ENCODE results near the gene LARGE1. TPM values are rescaled to one million over a fixed set of nuclear protein-coding genes. Genes with fewer than 3 reads are reported as not detected.

Gene LARGE1
- total and polyA plus RNA-seq, 4 experiments from 2014 or later = 0.06 to 1.1 (median 1.0) TPM; not detected in 1

DNA sequence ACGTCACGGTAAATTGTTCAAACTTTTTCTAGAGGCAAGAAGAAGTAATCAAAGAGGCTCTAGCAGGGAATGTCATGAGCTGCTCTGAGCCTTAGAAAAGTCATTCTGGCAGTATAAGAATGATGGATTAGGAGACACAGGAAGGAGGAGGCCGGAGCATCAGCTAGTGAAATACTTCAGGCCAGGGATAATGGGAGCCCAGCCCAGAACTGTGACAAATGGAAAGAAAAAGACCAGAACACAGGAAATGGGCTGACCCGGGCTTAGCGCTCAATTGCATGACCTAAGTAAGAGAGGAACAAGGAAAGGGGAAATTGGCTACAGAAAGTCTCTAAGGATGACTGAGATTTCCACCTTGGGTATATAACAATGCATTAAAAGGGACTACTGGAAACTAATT is 108.6 kb downstream of the LARGE1 start:
- Mint-ChIP-seq H3K27ac (no peak overlapping the region), H3K27me3 (no peaks in the 10 kb centered on the region), H3K9me3 (peaks cover 0 to 15% (median 9%) of the 10 kb centered on the region in 8 donors), H3K4me3 (no peak overlapping the region), H3K4me1 (no peaks in the 10 kb centered on the region), H3K36me3 (no peaks in the 10 kb centered on the region)
- H3K36me3 ChIP-seq (ENCODE audit: insufficient read depth, low read length) = no peaks in the 10 kb centered on the region
- no peak for DNase-seq
- H3K4me1 ChIP-seq (ENCODE audit: insufficient read depth, low read length) = no peaks in the 10 kb centered on the region
- no peaks in the 10 kb centered on the region for H3K27me3 ChIP-seq (ENCODE audit: insufficient read depth, low read length)
- no peaks in the 10 kb centered on the region for H3K9me3 ChIP-seq (ENCODE audit: control insufficient read depth in 1 of 2, low read length in 2 of 2)
- ChIA-PET CTCF (ENCODE audit: partially characterized antibody) (no interaction called here), POLR2A (ENCODE audit: partially characterized antibody) (no interaction called here)
- no peak overlapping the region for H3K27ac ChIP-seq (ENCODE audit: low read depth, low read length)
- H3K4me3 ChIP-seq (ENCODE audit: low read length in 2 of 2) = no peak overlapping the region
- intact Hi-C loops (cut with micrococcal nuclease) = no loop called here

DNA sequence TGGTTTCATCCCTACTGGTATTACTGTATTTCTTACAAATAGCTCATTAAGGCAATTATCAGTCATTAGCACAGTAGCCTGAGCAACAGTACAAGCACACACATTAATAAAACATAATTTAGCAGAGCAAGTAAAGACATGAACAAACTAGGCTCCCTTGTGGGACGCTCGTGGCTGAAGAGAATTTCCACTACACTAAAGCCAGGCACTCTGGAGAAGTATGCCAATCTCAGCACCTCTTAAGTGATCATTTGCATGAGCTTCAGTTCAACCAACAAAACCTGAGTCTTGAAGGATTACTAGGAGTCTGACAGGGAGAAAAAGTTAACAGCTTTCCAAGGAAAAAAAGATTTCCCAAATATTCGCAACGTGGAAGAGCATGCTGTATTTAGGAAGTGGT is 109.1 kb downstream of the LARGE1 start:
- intact Hi-C loops (cut with micrococcal nuclease) = no loop called here
- no peak overlapping the region for H3K27ac ChIP-seq (ENCODE audit: low read depth, low read length)
- Mint-ChIP-seq H3K27ac (no peak overlapping the region), H3K4me1 (no peaks in the 10 kb centered on the region), H3K27me3 (no peaks in the 10 kb centered on the region), H3K36me3 (no peaks in the 10 kb centered on the region), H3K9me3 (peaks cover 0 to 13% (median 8%) of the 10 kb centered on the region in 8 donors), H3K4me3 (no peak overlapping the region)
- no peak for DNase-seq
- ChIA-PET POLR2A (ENCODE audit: partially characterized antibody) (no interaction called here), CTCF (ENCODE audit: partially characterized antibody) (no interaction called here)
- no peaks in the 10 kb centered on the region for H3K4me1 ChIP-seq (ENCODE audit: insufficient read depth, low read length)
- H3K27me3 ChIP-seq (ENCODE audit: insufficient read depth, low read length) = no peaks in the 10 kb centered on the region
- H3K4me3 ChIP-seq (ENCODE audit: low read length in 2 of 2) = no peak overlapping the region
- no peaks in the 10 kb centered on the region for H3K36me3 ChIP-seq (ENCODE audit: insufficient read depth, low read length)
- H3K9me3 ChIP-seq (ENCODE audit: control insufficient read depth in 1 of 2, low read length in 2 of 2) = no peaks in the 10 kb centered on the region

DNA sequence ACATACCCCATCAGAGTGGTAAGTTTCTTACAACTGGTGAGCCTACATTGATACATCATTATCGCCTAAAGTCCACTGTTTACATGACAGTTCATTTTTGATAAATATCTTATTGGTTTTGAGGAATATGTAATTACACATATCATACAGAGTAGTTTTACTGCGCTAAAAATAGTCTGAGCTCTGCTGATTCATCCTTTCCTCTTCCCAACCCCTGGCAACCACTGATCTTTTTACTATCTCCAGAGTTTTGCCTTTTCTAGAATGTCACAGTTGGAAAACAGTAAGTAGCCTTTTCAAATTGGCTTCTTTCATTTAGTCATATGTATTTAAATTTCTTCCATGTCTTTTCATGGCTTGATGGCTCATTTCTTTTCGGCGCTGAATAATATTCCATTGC is 112.8 kb downstream of the LARGE1 start:
- no peak for DNase-seq
- no peaks in the 10 kb centered on the region for H3K36me3 Mint-ChIP-seq
- no peaks in the 10 kb centered on the region for H3K4me1 ChIP-seq (ENCODE audit: insufficient read depth, low read length)
- ChIA-PET CTCF (ENCODE audit: partially characterized antibody) (no interaction called here), POLR2A (ENCODE audit: partially characterized antibody) (no interaction called here)
- no peaks in the 10 kb centered on the region for H3K27me3 Mint-ChIP-seq
- H3K9me3 Mint-ChIP-seq = peaks cover 0 to 13% (median 6%) of the 10 kb centered on the region in 8 donors
- no peaks in the 10 kb centered on the region for H3K9me3 ChIP-seq (ENCODE audit: control insufficient read depth in 1 of 2, low read length in 2 of 2)
- no peak overlapping the region for H3K4me3 Mint-ChIP-seq
- no peaks in the 10 kb centered on the region for H3K27me3 ChIP-seq (ENCODE audit: insufficient read depth, low read length)
- H3K27ac Mint-ChIP-seq = no peak overlapping the region
- H3K4me1 Mint-ChIP-seq = peaks cover 0 to 1% (median 0%) of the 10 kb centered on the region in 4 donors
- H3K4me3 ChIP-seq (ENCODE audit: low read length in 2 of 2) = no peak overlapping the region
- no peaks in the 10 kb centered on the region for H3K36me3 ChIP-seq (ENCODE audit: insufficient read depth, low read length)
- intact Hi-C loops (cut with micrococcal nuclease) = no loop called here
- no peak overlapping the region for H3K27ac ChIP-seq (ENCODE audit: low read depth, low read length)

GRCh38 chr22:33806191-33806590 is 114.1 kb downstream of the LARGE1 start:
- Histone ChIP-seq H3K36me3 (ENCODE audit: insufficient read depth, low read length) (no peaks in the 10 kb centered on the region), H3K27ac (ENCODE audit: low read depth, low read length) (no peak overlapping the region), H3K27me3 (ENCODE audit: insufficient read depth, low read length) (no peaks in the 10 kb centered on the region), H3K9me3 (ENCODE audit: control insufficient read depth in 1 of 2, low read length in 2 of 2) (no peaks in the 10 kb centered on the region), H3K4me3 (ENCODE audit: low read length in 2 of 2) (no peak overlapping the region), H3K4me1 (ENCODE audit: insufficient read depth, low read length) (no peaks in the 10 kb centered on the region)
- H3K27me3 Mint-ChIP-seq = no peaks in the 10 kb centered on the region
- H3K4me3 Mint-ChIP-seq = no peak overlapping the region
- ChIA-PET CTCF (ENCODE audit: partially characterized antibody) (no interaction called here), POLR2A (ENCODE audit: partially characterized antibody) (no interaction called here)
- intact Hi-C loops (cut with micrococcal nuclease) = no loop called here
- no peak for DNase-seq
- no peaks in the 10 kb centered on the region for H3K36me3 Mint-ChIP-seq
- no peak overlapping the region for H3K27ac Mint-ChIP-seq
- H3K9me3 Mint-ChIP-seq = peaks cover 2 to 13% (median 5%) of the 10 kb centered on the region in 8 donors
- H3K4me1 Mint-ChIP-seq = peaks cover 0 to 1% (median 0%) of the 10 kb centered on the region in 4 donors

- Histone ChIP-seq H3K27ac (ENCODE audit: low read depth, low read length) (no peak overlapping the region), H3K9me3 (ENCODE audit: control insufficient read depth in 1 of 2, low read length in 2 of 2) (no peaks in the 10 kb centered on the region), H3K4me1 (ENCODE audit: insufficient read depth, low read length) (no peaks in the 10 kb centered on the region), H3K4me3 (ENCODE audit: low read length in 2 of 2) (no peak overlapping the region), H3K27me3 (ENCODE audit: insufficient read depth, low read length) (no peaks in the 10 kb centered on the region), H3K36me3 (ENCODE audit: insufficient read depth, low read length) (no peaks in the 10 kb centered on the region)
- ChIA-PET POLR2A (ENCODE audit: partially characterized antibody) (no interaction called here), CTCF (ENCODE audit: partially characterized antibody) (no interaction called here)
- Mint-ChIP-seq H3K4me3 (no peak overlapping the region), H3K9me3 (peaks cover 2 to 16% (median 6%) of the 10 kb centered on the region in 8 donors), H3K27ac (no peak overlapping the region), H3K4me1 (peaks cover 0 to 1% (median 0%) of the 10 kb centered on the region in 4 donors), H3K36me3 (no peaks in the 10 kb centered on the region), H3K27me3 (no peaks in the 10 kb centered on the region)
- intact Hi-C loops (cut with micrococcal nuclease) = no loop called here
- no peak for DNase-seq
Observed at GRCh38 chr22:33803371-33804282, 116.6 kb downstream of the LARGE1 start.

- H3K4me1 ChIP-seq (ENCODE audit: insufficient read depth, low read length) = no peaks in the 10 kb centered on the region
- H3K36me3 Mint-ChIP-seq = no peaks in the 10 kb centered on the region
- H3K36me3 ChIP-seq (ENCODE audit: insufficient read depth, low read length) = no peaks in the 10 kb centered on the region
- no peak overlapping the region for H3K27ac ChIP-seq (ENCODE audit: low read depth, low read length)
- H3K27ac Mint-ChIP-seq = no peak overlapping the region
- ChIA-PET CTCF (ENCODE audit: partially characterized antibody) (no interaction called here), POLR2A (ENCODE audit: partially characterized antibody) (no interaction called here)
- intact Hi-C loops (cut with micrococcal nuclease) = no loop called here
- H3K4me1 Mint-ChIP-seq = no peaks in the 10 kb centered on the region
- no peak overlapping the region for H3K4me3 ChIP-seq (ENCODE audit: low read length in 2 of 2)
- no peaks in the 10 kb centered on the region for H3K27me3 ChIP-seq (ENCODE audit: insufficient read depth, low read length)
- no peak for DNase-seq
- peaks cover 0 to 37% (median 11%) of the 10 kb centered on the region in 8 donors for H3K9me3 Mint-ChIP-seq
- no peaks in the 10 kb centered on the region for H3K9me3 ChIP-seq (ENCODE audit: control insufficient read depth in 1 of 2, low read length in 2 of 2)
- no peak overlapping the region for H3K4me3 Mint-ChIP-seq
- H3K27me3 Mint-ChIP-seq = peaks cover 0 to 1% of the 10 kb centered on the region in 2 donors
Observed at GRCh38 chr22:33798401-33798800, 121.9 kb downstream of the LARGE1 start.

DNA sequence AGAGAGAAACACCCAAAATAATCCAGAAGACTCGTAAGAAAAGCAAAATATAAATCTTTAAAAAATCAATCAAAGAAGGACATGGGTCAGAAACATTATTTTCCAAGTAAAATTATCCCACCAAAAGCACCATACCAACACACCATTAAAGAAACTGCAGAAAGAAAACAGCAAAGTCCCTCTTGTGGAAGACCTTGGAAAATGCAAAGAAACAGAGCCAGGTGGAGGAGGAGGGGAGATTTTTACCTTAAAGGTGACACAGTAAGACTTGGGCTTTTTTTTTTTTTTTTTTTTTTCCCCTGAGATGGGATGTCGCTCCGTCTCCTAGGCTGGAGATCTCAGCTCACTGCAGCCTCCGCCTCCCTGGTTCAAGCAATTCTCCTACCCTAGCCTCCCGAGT is 123.8 kb downstream of the LARGE1 start:
- CTCF ChIA-PET (ENCODE audit: partially characterized antibody) = no interaction called here
- Mint-ChIP-seq H3K9me3 (peaks cover 0 to 46% (median 9%) of the 10 kb centered on the region in 8 donors), H3K36me3 (no peaks in the 10 kb centered on the region), H3K27me3 (peaks cover 0 to 1% of the 10 kb centered on the region in 2 donors), H3K4me3 (no peak overlapping the region), H3K27ac (no peak overlapping the region), H3K4me1 (no peaks in the 10 kb centered on the region)
- Histone ChIP-seq H3K27me3 (ENCODE audit: insufficient read depth, low read length) (no peaks in the 10 kb centered on the region), H3K9me3 (ENCODE audit: control insufficient read depth in 1 of 2, low read length in 2 of 2) (no peaks in the 10 kb centered on the region), H3K4me1 (ENCODE audit: insufficient read depth, low read length) (no peaks in the 10 kb centered on the region), H3K27ac (ENCODE audit: low read depth, low read length) (no peak overlapping the region), H3K4me3 (ENCODE audit: low read length in 2 of 2) (no peak overlapping the region), H3K36me3 (ENCODE audit: insufficient read depth, low read length) (no peaks in the 10 kb centered on the region)
- no peak for DNase-seq
- intact Hi-C loops (cut with micrococcal nuclease) = no loop called here
- POLR2A ChIA-PET (ENCODE audit: partially characterized antibody) = no interaction called here
